ENCODE measurements around the gene TMEM225. TPM values are rescaled to one million over a fixed set of nuclear protein-coding genes. Genes with fewer than 3 reads are reported as not detected.

TMEM225 gene
- total RNA-seq, 4 donors from 2014 or later = not detected

Other genes starting within 250 kb of the TMEM225 start
- gene SCN3B, start 231.0 kb downstream of the TMEM225 start, total RNA-seq = 10 to 100 TPM in 1 of 4 donors, 1 to 10 TPM in 3; 3.0 to 10.5 (median 4.9) TPM
- 10 to 100 TPM in 1 of 4 donors, 1 to 10 TPM in 3; 3.9 to 11.4 (median 5.3) TPM for gene ZNF202, start 144.0 kb downstream of the TMEM225 start, total RNA-seq
- not detected for gene OR6X1, start 131.2 kb downstream of the TMEM225 start, total RNA-seq
- gene OR6M1, start 79.3 kb downstream of the TMEM225 start, total RNA-seq = not detected
- not detected for gene OR8D4, start 16.5 kb upstream of the TMEM225 start, total RNA-seq
- not detected for gene OR4D5, start 53.9 kb upstream of the TMEM225 start, total RNA-seq
- not detected for gene OR6T1, start 58.2 kb upstream of the TMEM225 start, total RNA-seq
- not detected for gene OR10S1, start 92.1 kb upstream of the TMEM225 start, total RNA-seq
- not detected for gene OR10G6, start 109.5 kb upstream of the TMEM225 start, total RNA-seq
- gene OR10G4, start 127.3 kb upstream of the TMEM225 start, total RNA-seq = not detected
- gene OR10G9, start 137.3 kb upstream of the TMEM225 start, total RNA-seq = not detected
- gene OR10G8, start 141.1 kb upstream of the TMEM225 start, total RNA-seq = not detected
- gene OR10G7, start 155.7 kb upstream of the TMEM225 start, total RNA-seq = not detected
- 1 to 10 TPM; 1.6 to 2.5 (median 2.1) TPM for gene VWA5A, start 229.8 kb upstream of the TMEM225 start, total RNA-seq

Data from gastrocnemius medialis (tissue), 4 donors.